Caco-2 (cell line): ENCODE measurements around the gene BRSK2. TPM values are rescaled to one million over a fixed set of nuclear protein-coding genes. Genes with fewer than 3 reads are reported as not detected.

Experiments used
- BruUV-seq: library from RNA; stranded (reverse); fragments of 400-500 nt; replicated peaks from 2 replicates; lab custom pipeline; 2021; lab: Mats Ljungman, UMichigan
- CTCF ChIA-PET: fragments of 300-600 bp; sonication (Branson Sonifier 250); formaldehyde crosslinking; loops from one replicate; lab custom pipeline; 2022; ENCODE audit warnings: antibody characterized with exemption; lab: Charles Lee
- POLR2A ChIA-PET: fragments of 300-600 bp; sonication (Branson Sonifier 250); formaldehyde crosslinking; loops from one replicate; lab custom pipeline; 2022; ENCODE audit warnings: antibody characterized with exemption; lab: Charles Lee
- DNase-seq, 2 experiments: peaks; one replicate each; pipeline versions ENCODE4 v3.0.0 to v3.0.0-alpha.2; 2020 to 2022
- H3K27me3 ChIP-seq: replicated peaks from 2 replicates; pipeline ENCODE4 v1.6.0; 2011; ENCODE audit warnings: low read length; ENCODE audit not compliant: control insufficient read depth, insufficient read depth
- H3K36me3 ChIP-seq: 2 replicates; pipeline ENCODE4 v1.5.1; 2011; ENCODE audit warnings: low read length; ENCODE audit not compliant: control insufficient read depth, insufficient read depth
- H3K4me1 ChIP-seq: fragments of 250-450 bp; sonication (Bioruptor Pico); 2 replicates; pipeline ENCODE4 v1.5.1; 2020; ENCODE audit warnings: mild to moderate bottlenecking
- H3K4me3 ChIP-seq: 2 replicates; pipeline ENCODE4 v1.5.1; 2011; ENCODE audit warnings: low read depth, mild to moderate bottlenecking, control low read depth, low read length
- H3K9me3 ChIP-seq: fragments of 250-450 bp; sonication (Bioruptor Pico); 2 replicates; pipeline ENCODE4 v1.5.1; 2020; ENCODE audit warnings: mild to moderate bottlenecking, moderate library complexity
- H3K27ac Mint-ChIP-seq: one replicate; pipeline ENCODE4 v1.8.0; 2022; ENCODE audit warnings: mixed read lengths; ENCODE audit not compliant: unreplicated experiment
- H3K27me3 Mint-ChIP-seq: one replicate; pipeline ENCODE4 v1.8.0; 2022; ENCODE audit warnings: mixed read lengths; ENCODE audit not compliant: insufficient read depth, unreplicated experiment
- H3K36me3 Mint-ChIP-seq: one replicate; pipeline ENCODE4 v1.8.0; 2022; ENCODE audit warnings: mild to moderate bottlenecking, mixed read lengths; ENCODE audit not compliant: insufficient read depth, unreplicated experiment
- H3K4me1 Mint-ChIP-seq: one replicate; pipeline ENCODE4 v1.8.0; 2022; ENCODE audit warnings: low read depth, mixed read lengths; ENCODE audit not compliant: unreplicated experiment
- H3K4me3 Mint-ChIP-seq: one replicate; pipeline ENCODE4 v1.8.0; 2022; ENCODE audit warnings: mild to moderate bottlenecking, moderate library complexity, mixed read lengths; ENCODE audit not compliant: unreplicated experiment
- H3K9me3 Mint-ChIP-seq: one replicate; pipeline ENCODE4 v1.8.0; 2022; ENCODE audit warnings: mixed read lengths; ENCODE audit not compliant: unreplicated experiment
- CTCF ChIP-seq, 2 experiments: fragments of 200-600 bp in 1 of 2; IDR thresholded peaks; 1 replicate in 1 of 2; 2 replicates in 1 of 2; pipeline versions ENCODE4 v1.5.1 to v1.8.0; 2011 to 2022; ENCODE audit warnings: antibody characterized with exemption in 1 of 2, control low read depth in 1 of 2, inconsistent platforms in 1 of 2, low read depth in 1 of 2, low read length in 1 of 2, mild to moderate bottlenecking in 1 of 2, moderate library complexity in 1 of 2; ENCODE audit not compliant: insufficient read depth in 1 of 2, severe bottlenecking in 1 of 2, unreplicated experiment in 1 of 2
- intact Hi-C: fragments of 100-400 bp; cut with micrococcal nuclease; formaldehyde crosslinking; loops from one replicate; pipeline ENCODE4 v1.10.0; 2022; ENCODE audit not compliant: unreplicated experiment
- total RNA-seq: library from RNA; stranded (reverse); gene quantifications from 2 replicates; pipeline ENCODE4 v1.2.3, GENCODE V29; 2022

The BRSK2 gene
- total RNA-seq, 1 experiment from 2014 or later = 32.8 TPM

- no peak for DNase-seq
- no peak overlapping the region for H3K4me3 Mint-ChIP-seq
- no peak overlapping the region for H3K27ac Mint-ChIP-seq
- BruUV-seq = no TSS peak
- POLR2A ChIA-PET = no interaction called here
- intact Hi-C loops = no loop called here
- Histone ChIP-seq H3K27me3 (no peaks in the 10 kb centered on the region), H3K4me1 (peaks cover 12% of the 10 kb centered on the region), H3K36me3 (no peaks in the 10 kb centered on the region), H3K9me3 (peaks cover 10% of the 10 kb centered on the region), H3K4me3 (no peak overlapping the region)
- H3K9me3 Mint-ChIP-seq = peaks cover 4% of the 10 kb centered on the region
- H3K36me3 Mint-ChIP-seq = no peaks in the 10 kb centered on the region
- CTCF ChIA-PET = no interaction called here
- peaks cover 4% of the 10 kb centered on the region for H3K27me3 Mint-ChIP-seq
- peaks cover 15% of the 10 kb centered on the region for H3K4me1 Mint-ChIP-seq
- TF ChIP-seq CTCF (IDR thresholded peaks at IDR 0.05; ENCODE audit: insufficient read depth in 1 of 2, low read depth in 1 of 2, low read length in 1 of 2, severe bottlenecking in 1 of 2, unreplicated experiment in 1 of 2) = no peak
These were observed 29.4 kb upstream of the BRSK2 start for GRCh38 chr11:1360181-1360834.

- no TSS peak for BruUV-seq
- peaks cover 10% of the 10 kb centered on the region for H3K4me1 ChIP-seq
- peaks cover 13% of the 10 kb centered on the region for H3K4me1 Mint-ChIP-seq
- no peak overlapping the region for H3K27ac Mint-ChIP-seq
- H3K4me3 Mint-ChIP-seq = no peak overlapping the region
- CTCF ChIA-PET = no interaction called here
- DNase-seq = no peak
- H3K9me3 ChIP-seq = peaks cover 11% of the 10 kb centered on the region
- no peaks in the 10 kb centered on the region for H3K36me3 Mint-ChIP-seq
- H3K36me3 ChIP-seq = no peaks in the 10 kb centered on the region
- TF ChIP-seq CTCF (IDR thresholded peaks at IDR 0.05; ENCODE audit: insufficient read depth in 1 of 2, low read depth in 1 of 2, low read length in 1 of 2, severe bottlenecking in 1 of 2, unreplicated experiment in 1 of 2) = no peak
- no peaks in the 10 kb centered on the region for H3K27me3 ChIP-seq
- POLR2A ChIA-PET = no interaction called here
- H3K27me3 Mint-ChIP-seq = peaks cover 4% of the 10 kb centered on the region
- intact Hi-C loops = no loop called here
- peaks cover 10% of the 10 kb centered on the region for H3K9me3 Mint-ChIP-seq
- H3K4me3 ChIP-seq = no peak overlapping the region
These were observed 28.8 kb upstream of the BRSK2 start for GRCh38 chr11:1360835-1361357.

GRCh38 chr11:1361882-1362281 is 27.9 kb upstream of the BRSK2 start:
- Histone ChIP-seq H3K4me3 (no peak overlapping the region), H3K36me3 (no peaks in the 10 kb centered on the region), H3K9me3 (peaks cover 19% of the 10 kb centered on the region), H3K27me3 (no peaks in the 10 kb centered on the region), H3K4me1 (no peaks in the 10 kb centered on the region; the same call in 1 of the 2 replicates)
- ChIA-PET CTCF (no interaction called here), POLR2A (no interaction called here)
- Mint-ChIP-seq H3K27ac (no peak overlapping the region), H3K9me3 (peaks cover 11% of the 10 kb centered on the region), H3K4me3 (no peak overlapping the region), H3K36me3 (no peaks in the 10 kb centered on the region), H3K27me3 (peaks cover under 1% of the 10 kb centered on the region), H3K4me1 (peaks cover 3% of the 10 kb centered on the region)
- no TSS peak for BruUV-seq
- intact Hi-C loops = no loop called here
- no peak for DNase-seq
- TF ChIP-seq CTCF (IDR thresholded peaks at IDR 0.05; ENCODE audit: insufficient read depth in 1 of 2, low read depth in 1 of 2, low read length in 1 of 2, severe bottlenecking in 1 of 2, unreplicated experiment in 1 of 2) = no peak
